ENCODE results near the gene GIGYF1. TPM values are rescaled to one million over a fixed set of nuclear protein-coding genes. Genes with fewer than 3 reads are reported as not detected.

The GIGYF1 gene
- polyA plus RNA-seq, 1 donor from 2014 or later, result 28.3 TPM

- no peak overlapping the region for H3K4me2 ChIP-seq (ENCODE audit: low read length)
- no peak overlapping the region for H3K27ac ChIP-seq (ENCODE audit: low read length)
- H3K9me2 ChIP-seq (ENCODE audit: insufficient read depth, low read length), result no peaks in the 10 kb centered on the region
- H3F3A ChIP-seq (ENCODE audit: insufficient read depth, low read length, poor library complexity, severe bottlenecking), result no peaks in the 10 kb centered on the region
- peaks cover 8% of the 10 kb centered on the region for H3K36me3 ChIP-seq (ENCODE audit: insufficient read depth, low read length)
- H4K20me1 ChIP-seq (ENCODE audit: insufficient read depth), result no peaks in the 10 kb centered on the region
- H3K79me2 ChIP-seq (replicated peaks; ENCODE audit: insufficient read depth, low read length), result no peaks in the 10 kb centered on the region
- no peaks in the 10 kb centered on the region for H3K9me3 ChIP-seq (ENCODE audit: low read length)
- no peaks in the 10 kb centered on the region for H3K27me3 ChIP-seq (ENCODE audit: insufficient read depth, low read depth, low read length)
- no peak overlapping the region for H3K9ac ChIP-seq (ENCODE audit: low read length)
- TF ChIP-seq REST (IDR thresholded peaks at IDR 0.05; ENCODE audit: borderline replicate concordance), result no peak
- no peak for TF ChIP-seq EP300 (conservative IDR thresholded peaks at IDR 0.05; ENCODE audit: poor library complexity, severe bottlenecking)
- TF ChIP-seq MXI1 (conservative IDR thresholded peaks at IDR 0.05; ENCODE audit: poor library complexity, severe bottlenecking), result no peak
- TF ChIP-seq EZH2 (IDR thresholded peaks at IDR 0.05; ENCODE audit: borderline replicate concordance, insufficient read depth, low read length, poor library complexity, severe bottlenecking), result no peak
- TF ChIP-seq CTCF (IDR thresholded peaks at IDR 0.05; ENCODE audit: poor library complexity, severe bottlenecking), result no peak
- no peak for TF ChIP-seq RAD21 (conservative IDR thresholded peaks at IDR 0.05)
- TF ChIP-seq SMC3 (conservative IDR thresholded peaks at IDR 0.05; ENCODE audit: poor library complexity), result no peak
- no peak overlapping the region for H2AFZ ChIP-seq (ENCODE audit: low read depth, low read length)
- H3K4me3 ChIP-seq (ENCODE audit: low read length), result no peak overlapping the region
Measured at GRCh38 chr7:100649826-100650565, 44.1 kb downstream of the GIGYF1 start.

GRCh38 chr7:100642534-100642907, 51.5 kb downstream of the GIGYF1 start:
- Histone ChIP-seq H3K27me3 (ENCODE audit: insufficient read depth, low read depth, low read length) (no peaks in the 10 kb centered on the region), H2AFZ (ENCODE audit: low read depth, low read length) (no peak overlapping the region), H3K9me2 (ENCODE audit: insufficient read depth, low read length) (no peaks in the 10 kb centered on the region), H3F3A (ENCODE audit: insufficient read depth, low read length, poor library complexity, severe bottlenecking) (no peaks in the 10 kb centered on the region), H3K36me3 (ENCODE audit: insufficient read depth, low read length) (no peaks in the 10 kb centered on the region), H3K27ac (ENCODE audit: low read length) (no peak overlapping the region), H3K4me3 (ENCODE audit: low read length) (no peak overlapping the region), H3K9ac (ENCODE audit: low read length) (no peak overlapping the region), H3K4me2 (ENCODE audit: low read length) (no peak overlapping the region), H4K20me1 (ENCODE audit: insufficient read depth) (no peaks in the 10 kb centered on the region), H3K9me3 (ENCODE audit: low read length) (no peaks in the 10 kb centered on the region), H3K79me2 (replicated peaks; ENCODE audit: insufficient read depth, low read length) (no peaks in the 10 kb centered on the region)
- TF ChIP-seq RAD21 (conservative IDR thresholded peaks at IDR 0.05), result no peak
- TF ChIP-seq MXI1 (conservative IDR thresholded peaks at IDR 0.05; ENCODE audit: poor library complexity, severe bottlenecking), result no peak
- TF ChIP-seq EZH2 (IDR thresholded peaks at IDR 0.05; ENCODE audit: borderline replicate concordance, insufficient read depth, low read length, poor library complexity, severe bottlenecking), result no peak
- no peak for TF ChIP-seq POLR2AphosphoS5 (IDR thresholded peaks at IDR 0.05)
- TF ChIP-seq CTCF (IDR thresholded peaks at IDR 0.05; ENCODE audit: poor library complexity, severe bottlenecking), result no peak
- TF ChIP-seq TAF1 (IDR thresholded peaks at IDR 0.05; ENCODE audit: low read depth), result no peak
- TF ChIP-seq REST (IDR thresholded peaks at IDR 0.05; ENCODE audit: borderline replicate concordance), result no peak
- TF ChIP-seq SMC3 (conservative IDR thresholded peaks at IDR 0.05; ENCODE audit: poor library complexity), result no peak
- no peak for TF ChIP-seq EP300 (conservative IDR thresholded peaks at IDR 0.05; ENCODE audit: poor library complexity, severe bottlenecking)
